Measurements from ENCODE around the gene BTBD16. TPM values are rescaled to one million over a fixed set of nuclear protein-coding genes. Genes with fewer than 3 reads are reported as not detected.

Gene BTBD16
- polyA plus RNA-seq, 1 experiment: not detected

DNA sequence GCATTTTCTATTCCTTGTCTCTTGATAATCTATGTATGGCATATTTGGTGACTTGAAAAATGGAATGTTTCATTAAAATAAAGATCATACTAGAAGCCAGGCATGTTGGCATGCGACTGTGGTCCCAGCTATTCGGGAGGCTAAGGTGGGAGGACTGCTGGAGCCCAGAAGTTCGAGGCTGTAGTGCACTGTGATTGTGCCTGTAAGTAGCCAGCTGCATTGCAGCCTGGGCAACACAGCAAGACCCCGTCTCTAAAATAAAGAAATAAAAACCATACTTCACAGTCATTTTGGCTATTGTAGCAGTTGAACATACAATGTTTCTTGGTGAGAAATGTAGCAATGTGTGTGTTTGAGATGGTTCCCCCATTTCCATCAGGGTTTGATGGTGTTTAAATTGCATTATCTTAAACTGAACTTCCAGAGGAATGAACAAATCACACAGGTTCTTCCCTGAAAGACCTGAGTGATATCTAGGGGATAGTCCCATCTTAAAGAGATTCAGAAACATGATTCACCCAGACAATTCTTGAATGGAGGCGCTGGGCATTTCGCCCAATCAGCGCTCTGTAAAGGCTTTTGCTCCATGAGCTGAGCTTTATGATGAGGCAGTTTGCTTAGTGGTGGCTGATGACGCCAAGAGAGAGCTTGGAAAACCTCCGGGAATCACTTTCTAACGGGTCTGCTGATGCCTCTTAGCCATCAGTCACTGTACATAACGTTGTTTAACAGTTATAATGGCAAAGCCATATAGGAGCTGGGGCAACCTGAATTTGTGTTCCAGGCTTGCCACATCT is 19.4 kb upstream of the BTBD16 start:
- H3K27me3 ChIP-seq (ENCODE audit: control insufficient read depth, insufficient read depth, low read length): no peaks in the 10 kb centered on the region
- ChIA-PET POLR2A (no interaction called here), CTCF (no interaction called here)
- TF ChIP-seq, protein P1, sequence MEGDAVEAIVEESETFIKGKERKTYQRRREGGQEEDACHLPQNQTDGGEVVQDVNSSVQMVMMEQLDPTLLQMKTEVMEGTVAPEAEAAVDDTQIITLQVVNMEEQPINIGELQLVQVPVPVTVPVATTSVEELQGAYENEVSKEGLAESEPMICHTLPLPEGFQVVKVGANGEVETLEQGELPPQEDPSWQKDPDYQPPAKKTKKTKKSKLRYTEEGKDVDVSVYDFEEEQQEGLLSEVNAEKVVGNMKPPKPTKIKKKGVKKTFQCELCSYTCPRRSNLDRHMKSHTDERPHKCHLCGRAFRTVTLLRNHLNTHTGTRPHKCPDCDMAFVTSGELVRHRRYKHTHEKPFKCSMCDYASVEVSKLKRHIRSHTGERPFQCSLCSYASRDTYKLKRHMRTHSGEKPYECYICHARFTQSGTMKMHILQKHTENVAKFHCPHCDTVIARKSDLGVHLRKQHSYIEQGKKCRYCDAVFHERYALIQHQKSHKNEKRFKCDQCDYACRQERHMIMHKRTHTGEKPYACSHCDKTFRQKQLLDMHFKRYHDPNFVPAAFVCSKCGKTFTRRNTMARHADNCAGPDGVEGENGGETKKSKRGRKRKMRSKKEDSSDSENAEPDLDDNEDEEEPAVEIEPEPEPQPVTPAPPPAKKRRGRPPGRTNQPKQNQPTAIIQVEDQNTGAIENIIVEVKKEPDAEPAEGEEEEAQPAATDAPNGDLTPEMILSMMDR (IDR thresholded peaks at IDR 0.05; ENCODE audit: low read depth, low read length): no peak
- no peak overlapping the region for H3K4me3 ChIP-seq (ENCODE audit: low read depth, low read length)
- no peak overlapping the region for H3K27ac ChIP-seq (ENCODE audit: low read depth, low read length)
- DNase-seq (ENCODE audit: low read depth, low spot score): no peak
- H3K9me3 ChIP-seq (ENCODE audit: control insufficient read depth, insufficient read depth, low read length): no peaks in the 10 kb centered on the region

DNA sequence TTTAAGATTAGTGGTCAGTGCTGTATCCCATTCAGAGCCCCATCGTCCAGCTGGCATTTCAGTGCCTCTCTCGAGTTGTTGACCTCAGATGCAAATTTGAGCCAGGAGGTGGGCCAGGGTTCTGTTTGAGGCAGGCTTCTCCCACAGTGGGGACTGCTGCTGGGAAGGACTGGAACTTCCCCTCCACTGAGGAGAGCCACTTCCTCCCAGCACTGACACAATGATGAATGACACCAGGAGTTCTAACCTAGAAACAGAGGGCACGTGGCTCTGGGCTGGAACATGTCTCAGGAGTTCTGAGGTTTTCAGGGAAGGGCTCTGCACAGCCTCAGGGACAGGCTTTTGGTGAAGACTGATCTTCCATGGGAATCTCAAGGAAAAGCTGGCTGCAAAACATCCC is 18.3 kb upstream of the BTBD16 start:
- POLR2A ChIA-PET: no interaction called here
- H3K27ac ChIP-seq (ENCODE audit: low read depth, low read length): no peak overlapping the region
- H3K9me3 ChIP-seq (ENCODE audit: control insufficient read depth, insufficient read depth, low read length): no peaks in the 10 kb centered on the region
- H3K27me3 ChIP-seq (ENCODE audit: control insufficient read depth, insufficient read depth, low read length): no peaks in the 10 kb centered on the region
- TF ChIP-seq, protein P1 (IDR thresholded peaks at IDR 0.05; ENCODE audit: low read depth, low read length): no peak
- CTCF ChIA-PET: interaction anchor here (2.6 kb wide), 1 partner anchor 15 kb away, joined by 12 read pairs; no protein-coding TSS in a partner anchor
- H3K4me3 ChIP-seq (ENCODE audit: low read depth, low read length): no peak overlapping the region
- no peak for DNase-seq (ENCODE audit: low read depth, low spot score)

DNA sequence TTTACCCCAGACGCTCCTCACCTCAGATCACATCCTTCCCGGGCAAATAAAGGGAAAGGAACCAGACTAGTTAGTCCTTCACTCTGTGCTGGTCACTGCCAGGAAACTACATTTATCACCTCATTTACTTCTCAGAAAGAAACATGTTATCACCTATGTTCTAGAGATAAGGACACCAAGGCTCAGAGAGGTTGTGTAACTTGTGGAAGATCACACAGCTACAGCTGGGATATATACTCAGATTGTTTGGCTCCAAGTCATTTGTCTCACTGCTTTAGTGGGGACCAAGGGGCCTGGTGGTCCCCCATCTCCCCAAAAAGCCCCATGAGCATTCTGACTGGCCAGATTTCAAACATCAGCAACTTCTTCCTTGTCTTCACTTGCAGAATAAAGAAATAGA is 17.5 kb upstream of the BTBD16 start:
- CTCF ChIA-PET: interaction anchor here (2.6 kb wide), 1 partner anchor 14 kb away, joined by 12 read pairs; no protein-coding TSS in a partner anchor
- Histone ChIP-seq H3K4me3 (ENCODE audit: low read depth, low read length) (no peak overlapping the region), H3K9me3 (ENCODE audit: control insufficient read depth, insufficient read depth, low read length) (no peaks in the 10 kb centered on the region), H3K27ac (ENCODE audit: low read depth, low read length) (no peak overlapping the region), H3K27me3 (ENCODE audit: control insufficient read depth, insufficient read depth, low read length) (no peaks in the 10 kb centered on the region)
- TF ChIP-seq, protein P1 (IDR thresholded peaks at IDR 0.05; ENCODE audit: low read depth, low read length): no peak
- POLR2A ChIA-PET: no interaction called here
- DNase-seq (ENCODE audit: low read depth, low spot score): no peak

DNA sequence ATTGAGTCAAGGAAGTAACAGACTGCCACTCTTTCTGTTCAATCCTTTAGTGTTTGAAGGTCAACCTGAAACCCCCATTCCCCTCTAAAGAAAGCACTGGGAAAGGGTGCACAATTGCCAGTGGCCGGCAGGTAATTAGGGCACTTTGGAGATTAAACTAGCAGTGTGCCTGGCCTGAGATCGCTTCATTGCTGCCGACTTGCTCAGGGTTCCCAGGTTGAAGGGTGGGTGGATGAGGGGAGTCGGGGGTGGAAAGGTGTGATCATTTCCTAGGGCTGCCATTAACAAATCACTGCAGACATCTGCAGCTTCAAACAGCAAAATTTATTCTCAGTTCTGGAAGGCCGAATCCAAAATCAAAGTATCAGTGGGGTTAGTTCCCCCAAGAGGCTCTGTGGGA is 16.3 kb upstream of the BTBD16 start:
- TF ChIP-seq, protein P1 (IDR thresholded peaks at IDR 0.05; ENCODE audit: low read depth, low read length): no peak
- POLR2A ChIA-PET: no interaction called here

More for the DNA sequence above, 16.3 kb upstream of the BTBD16 start:
- no peak for DNase-seq (ENCODE audit: low read depth, low spot score)
- Histone ChIP-seq H3K4me3 (ENCODE audit: low read depth, low read length) (no peak overlapping the region), H3K27me3 (ENCODE audit: control insufficient read depth, insufficient read depth, low read length) (no peaks in the 10 kb centered on the region), H3K27ac (ENCODE audit: low read depth, low read length) (no peak overlapping the region), H3K9me3 (ENCODE audit: control insufficient read depth, insufficient read depth, low read length) (no peaks in the 10 kb centered on the region)
- CTCF ChIA-PET: interaction anchor here (0.5 to 2.6 kb wide), 3 partner anchors 13 to 204 kb away, joined by 3 to 12 read pairs (median 3); no protein-coding TSS in a partner anchor

Measured in AG04450 (cell line).